CD14-positive monocyte (primary cell): ENCODE results near the gene VWA3A. TPM values are rescaled to one million over a fixed set of nuclear protein-coding genes. Genes with fewer than 3 reads are reported as not detected.
A peak's percentile ranks its signal among the peaks of the same experiment; 100 is the strongest.

Source experiments
- DNase-seq, 3 donors: peaks; one replicate each; pipeline ENCODE4 v3.0.0-alpha.2; 2011 to 2022
- H2AFZ ChIP-seq: 2 replicates; pipeline ENCODE4 v1.6.0; 2012; ENCODE audit warnings: mild to moderate bottlenecking, low read depth, low read length, inconsistent platforms; ENCODE audit not compliant: insufficient read depth, poor library complexity, severe bottlenecking
- H3K27ac ChIP-seq, 2 donors: 1 replicate in 1 of 2; 2 replicates in 1 of 2; pipeline ENCODE4 v1.5.1; 2012 to 2013; ENCODE audit warnings: low read length in 2 of 2, control low read depth in 1 of 2, inconsistent platforms in 1 of 2, low read depth in 1 of 2, mild to moderate bottlenecking in 1 of 2
- H3K27me3 ChIP-seq, 2 donors: one replicate each; pipeline versions ENCODE4 v1.6.0 to v1.6.1; 2011 to 2013; ENCODE audit warnings: low read length in 2 of 2; ENCODE audit not compliant: control insufficient read depth in 2 of 2, insufficient read depth in 2 of 2
- H3K36me3 ChIP-seq, 2 donors: replicated peaks in 1 of 2; 1 replicate in 1 of 2; 2 replicates in 1 of 2; pipeline versions ENCODE4 v1.5.1 to v1.6.1; 2012 to 2013; ENCODE audit warnings: low read length in 2 of 2, control low read depth in 1 of 2, inconsistent platforms in 1 of 2, mild to moderate bottlenecking in 1 of 2; ENCODE audit not compliant: insufficient read depth in 2 of 2, control insufficient read depth in 1 of 2
- H3K4me1 ChIP-seq, 2 donors: 1 replicate in 1 of 2; 2 replicates in 1 of 2; pipeline versions ENCODE4 v1.5.1 to v1.6.1; 2012 to 2013; ENCODE audit warnings: low read length in 2 of 2, control low read depth in 1 of 2, inconsistent platforms in 1 of 2, mild to moderate bottlenecking in 1 of 2, moderate library complexity in 1 of 2; ENCODE audit not compliant: insufficient read depth in 2 of 2, control insufficient read depth in 1 of 2
- H3K4me2 ChIP-seq: replicated peaks from 2 replicates; pipeline ENCODE3; 2012; ENCODE audit warnings: low read length, moderate library complexity, mild to moderate bottlenecking; ENCODE audit not compliant: poor library complexity, severe bottlenecking; ENCODE audit errors: extremely low read depth
- H3K4me3 ChIP-seq, 3 experiments: fragments of 200-600 bp in 1 of 3; sonication (generic) in 1 of 3; replicated peaks in 1 of 3; 1 replicate in 2 of 3; 2 replicates in 1 of 3; pipeline ENCODE4 v1.5.1; 2011 to 2013; ENCODE audit warnings: low read length in 3 of 3, mild to moderate bottlenecking in 3 of 3, control low read depth in 2 of 3, low read depth in 2 of 3, inconsistent platforms in 1 of 3, moderate library complexity in 1 of 3
- H3K79me2 ChIP-seq: 2 replicates; pipeline ENCODE4 v1.6.0; 2012; ENCODE audit warnings: mild to moderate bottlenecking, control low read depth, inconsistent platforms, low read length, moderate library complexity; ENCODE audit not compliant: insufficient read depth
- H3K9ac ChIP-seq: 2 replicates; pipeline ENCODE4 v1.6.0; 2017; ENCODE audit warnings: low read length, mild to moderate bottlenecking; ENCODE audit not compliant: insufficient read depth, poor library complexity, severe bottlenecking
- H3K9me3 ChIP-seq, 2 donors: replicated peaks in 1 of 2; 1 replicate in 1 of 2; 2 replicates in 1 of 2; pipeline versions ENCODE4 v1.5.1 to v1.6.1; 2012 to 2013; ENCODE audit warnings: low read length in 2 of 2, control low read depth in 1 of 2; ENCODE audit not compliant: control insufficient read depth in 1 of 2, insufficient read depth in 1 of 2
- H4K20me1 ChIP-seq: 2 replicates; pipeline ENCODE4 v1.6.0; 2012; ENCODE audit warnings: mild to moderate bottlenecking, low read length, control low read depth, moderate library complexity; ENCODE audit not compliant: insufficient read depth
- H3K27ac Mint-ChIP-seq, 7 donors: one replicate each; pipeline ENCODE4 v1.8.0; 2020; ENCODE audit warnings: mild to moderate bottlenecking in 7 of 7, mixed read lengths in 7 of 7, moderate library complexity in 6 of 7, inconsistent platforms in 2 of 7
- H3K27me3 Mint-ChIP-seq, 3 donors: one replicate each; pipeline ENCODE4 v1.8.0; 2021 to 2022; ENCODE audit warnings: low read depth in 3 of 3, mild to moderate bottlenecking in 3 of 3, mixed read lengths in 3 of 3, moderate library complexity in 3 of 3, inconsistent platforms in 1 of 3
- H3K36me3 Mint-ChIP-seq, 2 donors: one replicate each; pipeline ENCODE4 v1.8.0; 2020; ENCODE audit warnings: mixed read lengths in 2 of 2, inconsistent platforms in 1 of 2, mild to moderate bottlenecking in 1 of 2
- H3K4me1 Mint-ChIP-seq: one replicate; pipeline ENCODE4 v1.8.0; 2020; ENCODE audit warnings: mild to moderate bottlenecking, mixed read lengths
- H3K4me3 Mint-ChIP-seq, 2 donors: one replicate each; pipeline ENCODE4 v1.8.0; 2020; ENCODE audit warnings: mild to moderate bottlenecking in 2 of 2, mixed read lengths in 2 of 2, moderate library complexity in 1 of 2
- H3K9me3 Mint-ChIP-seq, 7 donors: one replicate each; pipeline ENCODE4 v1.8.0; 2020 to 2022; ENCODE audit warnings: mixed read lengths in 7 of 7, mild to moderate bottlenecking in 6 of 7, moderate library complexity in 6 of 7, inconsistent platforms in 2 of 7
- WGBS: methylation state at CpG from one replicate; pipeline ENCODE4 v1.1.5; 2013; ENCODE audit warnings: missing lambda C conversion rate; ENCODE audit not compliant: insufficient coverage; 5-methylcytosine and 5-hydroxymethylcytosine counted together
- intact Hi-C, 2 donors: fragments of 100-400 bp; cut with micrococcal nuclease; formaldehyde crosslinking; loops; one replicate each; pipeline versions ENCODE4 v1.15.0 to v1.15.1; 2023
- polyA plus RNA-seq, 3 donors: library from polyadenylated mRNA; depleted of rRNA in 1 of 3; unstranded in 2 of 3; stranded (reverse) in 1 of 3; fragments of 300-500 nt in 2 of 3; fragments of >200 nt in 1 of 3; fragmentation: Illumina TruSeq in 2 of 3; gene quantifications; 1 replicate in 2 of 3; 2 replicates in 1 of 3; pipeline ENCODE4 v1.2.3, GENCODE V29; 2012 to 2021
- TF ChIP-seq, protein P1 (sequence below): fragments of 200-600 bp; IDR thresholded peaks from one replicate; pipeline ENCODE4 v1.8.0; 2022; ENCODE audit warnings: antibody characterized with exemption, mild to moderate bottlenecking

VWA3A gene
- polyA plus RNA-seq, 3 donors = 0.09 TPM; not detected in 2

DNA sequence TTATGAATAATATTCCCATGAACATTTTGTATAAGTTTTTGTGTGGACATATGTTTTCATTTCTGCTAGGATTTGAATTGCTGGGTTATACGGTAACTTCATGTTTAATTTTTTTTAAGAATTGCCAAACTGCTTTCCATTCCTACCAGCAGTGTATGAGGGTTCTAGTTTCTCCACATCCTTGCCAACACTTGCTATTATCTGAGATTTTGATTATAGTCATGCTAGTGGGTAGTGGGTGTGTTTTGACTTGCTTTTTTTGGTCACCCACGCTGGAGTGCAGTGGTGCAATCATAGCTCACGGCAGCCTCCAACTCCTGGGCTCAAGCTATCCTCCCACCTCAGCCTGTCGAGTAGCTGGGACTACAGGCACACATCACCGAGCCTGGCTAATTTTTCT, 110.8 kb downstream of the VWA3A start:
- peaks cover 16% of the 10 kb centered on the region for H3K4me1 Mint-ChIP-seq
- H3K9me3 Mint-ChIP-seq = peaks cover 0 to 5% (median 0%) of the 10 kb centered on the region in 7 donors
- WGBS = no CpG with 5 or more reads among the region's 5 CpGs
- Histone ChIP-seq H3K9ac (no peak overlapping the region), H3K4me2 (no peak overlapping the region), H3K36me3 (no peaks in the 10 kb centered on the region), H3K4me1 (peaks cover 11 to 22% of the 10 kb centered on the region in 2 donors), H3K9me3 (no peaks in the 10 kb centered on the region), H3K79me2 (peaks cover 15% of the 10 kb centered on the region), H3K4me3 (no peak overlapping the region), H2AFZ (no peak overlapping the region), H4K20me1 (peaks cover 5% of the 10 kb centered on the region), H3K27ac (no peak overlapping the region), H3K27me3 (no peaks in the 10 kb centered on the region)
- intact Hi-C loops = no loop called here
- H3K27ac Mint-ChIP-seq = no peak overlapping the region
- H3K27me3 Mint-ChIP-seq = peaks cover 0 to 2% (median 2%) of the 10 kb centered on the region in 3 donors
- no peak overlapping the region for H3K4me3 Mint-ChIP-seq
- no peaks in the 10 kb centered on the region for H3K36me3 Mint-ChIP-seq
- TF ChIP-seq, protein P1, sequence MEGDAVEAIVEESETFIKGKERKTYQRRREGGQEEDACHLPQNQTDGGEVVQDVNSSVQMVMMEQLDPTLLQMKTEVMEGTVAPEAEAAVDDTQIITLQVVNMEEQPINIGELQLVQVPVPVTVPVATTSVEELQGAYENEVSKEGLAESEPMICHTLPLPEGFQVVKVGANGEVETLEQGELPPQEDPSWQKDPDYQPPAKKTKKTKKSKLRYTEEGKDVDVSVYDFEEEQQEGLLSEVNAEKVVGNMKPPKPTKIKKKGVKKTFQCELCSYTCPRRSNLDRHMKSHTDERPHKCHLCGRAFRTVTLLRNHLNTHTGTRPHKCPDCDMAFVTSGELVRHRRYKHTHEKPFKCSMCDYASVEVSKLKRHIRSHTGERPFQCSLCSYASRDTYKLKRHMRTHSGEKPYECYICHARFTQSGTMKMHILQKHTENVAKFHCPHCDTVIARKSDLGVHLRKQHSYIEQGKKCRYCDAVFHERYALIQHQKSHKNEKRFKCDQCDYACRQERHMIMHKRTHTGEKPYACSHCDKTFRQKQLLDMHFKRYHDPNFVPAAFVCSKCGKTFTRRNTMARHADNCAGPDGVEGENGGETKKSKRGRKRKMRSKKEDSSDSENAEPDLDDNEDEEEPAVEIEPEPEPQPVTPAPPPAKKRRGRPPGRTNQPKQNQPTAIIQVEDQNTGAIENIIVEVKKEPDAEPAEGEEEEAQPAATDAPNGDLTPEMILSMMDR = no peak
- no peak for DNase-seq

DNA sequence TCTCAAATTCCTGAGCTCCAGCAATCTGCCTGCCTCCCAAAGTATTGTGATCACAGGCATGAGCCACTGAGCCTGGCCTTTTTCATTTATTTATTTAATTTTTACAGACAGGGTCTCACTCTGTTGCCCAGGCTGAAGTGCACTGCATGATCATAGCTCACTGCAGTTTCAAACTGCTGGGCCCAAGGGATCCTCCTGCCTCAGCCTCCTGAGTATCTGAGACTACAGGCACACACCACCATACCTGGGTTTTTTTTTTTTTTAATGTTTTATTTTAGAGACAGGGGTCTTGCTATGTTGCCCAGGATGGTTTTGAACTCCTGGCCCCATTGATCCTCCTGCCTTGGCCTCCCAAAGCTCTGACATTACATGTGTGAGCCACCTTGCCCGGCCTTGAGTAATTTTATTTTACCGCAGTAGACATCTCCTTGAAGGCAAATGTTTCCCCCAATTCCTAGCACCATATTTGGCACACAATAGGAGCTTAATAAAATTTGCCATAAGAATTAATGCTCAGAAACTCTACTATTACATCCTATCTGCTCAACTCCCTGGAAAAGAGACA, 111.8 kb downstream of the VWA3A start:
- H3K9me3 ChIP-seq = no peaks in the 10 kb centered on the region
- peaks cover 0 to 4% (median 2%) of the 10 kb centered on the region in 3 donors for H3K27me3 Mint-ChIP-seq
- H3K4me1 Mint-ChIP-seq = peaks cover 16% of the 10 kb centered on the region
- intact Hi-C loops = no loop called here
- peaks cover 0 to 2% of the 10 kb centered on the region in 2 donors for H3K36me3 Mint-ChIP-seq
- no peak overlapping the region for H3K9ac ChIP-seq
- WGBS = 100% methylated on average over 2 of the region's 2 CpGs
- H3K36me3 ChIP-seq = no peaks in the 10 kb centered on the region
- no peak overlapping the region for H3K4me2 ChIP-seq
- no peak for DNase-seq
- no peak overlapping the region for H3K27ac ChIP-seq
- H3K27me3 ChIP-seq = no peaks in the 10 kb centered on the region
- H3K9me3 Mint-ChIP-seq = peaks cover 0 to 5% (median 0%) of the 10 kb centered on the region in 7 donors
- peaks cover 5% of the 10 kb centered on the region for H4K20me1 ChIP-seq
- H3K27ac Mint-ChIP-seq = peak overlapping the region in 1 of 7 donors; percentile 58
- TF ChIP-seq, protein P1 = no peak
- H3K4me3 Mint-ChIP-seq = no peak overlapping the region
- H3K4me3 ChIP-seq = no peak overlapping the region
- H2AFZ ChIP-seq = no peak overlapping the region
- H3K4me1 ChIP-seq = peaks cover 11 to 22% of the 10 kb centered on the region in 2 donors
- peaks cover 26% of the 10 kb centered on the region for H3K79me2 ChIP-seq
